Measurements from ENCODE around the gene SLCO2B1.

DNA sequence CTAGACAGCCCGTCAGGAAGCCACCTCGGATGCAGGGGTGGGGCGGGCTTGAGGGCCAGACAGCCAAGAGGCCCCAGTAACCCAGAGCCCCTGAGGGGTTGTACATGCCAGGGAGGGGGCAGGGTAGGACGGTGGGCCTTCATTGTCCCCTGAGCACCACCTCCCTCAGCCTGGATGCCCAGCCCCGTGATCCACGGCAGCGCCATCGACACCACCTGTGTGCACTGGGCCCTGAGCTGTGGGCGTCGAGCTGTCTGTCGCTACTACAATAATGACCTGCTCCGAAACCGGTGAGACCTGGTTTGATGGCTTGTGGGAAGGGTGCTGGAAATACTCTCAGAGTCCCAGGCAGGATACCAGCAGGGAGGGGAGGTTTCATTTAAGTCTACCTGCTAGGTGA, 52.2 kb downstream of the SLCO2B1 start:
- TF ChIP-seq, protein P1, sequence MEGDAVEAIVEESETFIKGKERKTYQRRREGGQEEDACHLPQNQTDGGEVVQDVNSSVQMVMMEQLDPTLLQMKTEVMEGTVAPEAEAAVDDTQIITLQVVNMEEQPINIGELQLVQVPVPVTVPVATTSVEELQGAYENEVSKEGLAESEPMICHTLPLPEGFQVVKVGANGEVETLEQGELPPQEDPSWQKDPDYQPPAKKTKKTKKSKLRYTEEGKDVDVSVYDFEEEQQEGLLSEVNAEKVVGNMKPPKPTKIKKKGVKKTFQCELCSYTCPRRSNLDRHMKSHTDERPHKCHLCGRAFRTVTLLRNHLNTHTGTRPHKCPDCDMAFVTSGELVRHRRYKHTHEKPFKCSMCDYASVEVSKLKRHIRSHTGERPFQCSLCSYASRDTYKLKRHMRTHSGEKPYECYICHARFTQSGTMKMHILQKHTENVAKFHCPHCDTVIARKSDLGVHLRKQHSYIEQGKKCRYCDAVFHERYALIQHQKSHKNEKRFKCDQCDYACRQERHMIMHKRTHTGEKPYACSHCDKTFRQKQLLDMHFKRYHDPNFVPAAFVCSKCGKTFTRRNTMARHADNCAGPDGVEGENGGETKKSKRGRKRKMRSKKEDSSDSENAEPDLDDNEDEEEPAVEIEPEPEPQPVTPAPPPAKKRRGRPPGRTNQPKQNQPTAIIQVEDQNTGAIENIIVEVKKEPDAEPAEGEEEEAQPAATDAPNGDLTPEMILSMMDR (IDR thresholded peaks at IDR 0.05; ENCODE audit: insufficient read depth, low read depth, low read length): no peak
- no peak for TF ChIP-seq EZH2 (IDR thresholded peaks at IDR 0.05; ENCODE audit: insufficient read depth, low read length)
